Heart left ventricle (tissue), 13 donors: ENCODE measurements around the gene ZCRB1.

Experiments
- POLR2A ChIP-seq, 2 donors: fragments of 450-650 bp; IDR thresholded peaks; one replicate each; pipeline ENCODE4 v1.6.1; 2017; ENCODE audit warnings: antibody characterized with exemption in 2 of 2, mild to moderate bottlenecking in 2 of 2, moderate library complexity in 2 of 2
- TF ChIP-seq, protein P1 (sequence below), 12 donors: fragments of 200-600 bp; sonication (generic) in 4 of 12; IDR thresholded peaks; one replicate each; pipeline versions ENCODE4 v1.5.0 to v1.8.0; 2018 to 2022; ENCODE audit warnings: antibody characterized with exemption in 12 of 12, mild to moderate bottlenecking in 5 of 12
- donor health status: ischemic (EF 13 %, LVEDD 7.1; RV severe dilation, severe dysfunction).
- donor health status: DM: no; HTN: yes; CAD: no.
- donor health status: DM: no; HTN: no; CAD: no.
- donor health status: ischemic (EF 25% LVEDD 6.9; RV normal size, moderate dysfunction).
- donor health status: ischemic (EF 25% LVEDD 5.7; RV mildly dilated, moderate dysfunction).
- donor health status: ischemic (EF 35%, LVEDD 5.7; RV mildly dilated, moderate dysfunction).
- donor health status: nonischemic (EF 11% LVEDD 7.7; RV severe dilation, severe dysfunction).
- donor health status: DM: yes; HTN: yes; CAD: no.
- donor health status: PGD.
- donor health status: ischemic (EF 29% LVEDD 5.4; RV normal size, mild dysfunction).
- donor health status: nonischemic (EF 23%, LVEDD 6.1; RV moderate dilation, normal function).

DNA sequence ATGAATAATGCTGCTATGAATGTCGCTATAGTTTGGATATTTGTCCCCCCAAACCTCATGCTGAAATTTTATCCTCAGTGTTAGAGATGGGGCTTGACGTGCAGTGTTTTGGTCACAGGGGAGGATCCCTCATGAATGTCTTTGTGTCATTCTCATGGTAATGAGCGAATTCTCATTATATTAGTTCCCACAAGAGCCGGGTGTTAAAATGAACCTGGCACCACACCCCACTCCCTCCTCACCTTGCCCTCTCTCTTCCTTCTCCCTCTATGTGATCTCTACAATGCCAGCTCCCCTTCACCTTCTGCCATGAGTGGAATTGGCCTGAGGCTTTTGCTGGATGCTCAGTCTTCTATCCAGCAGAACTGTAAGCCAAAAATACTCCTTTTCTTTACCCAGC is 50.4 kb downstream of the ZCRB1 start:
- TF ChIP-seq, protein P1, sequence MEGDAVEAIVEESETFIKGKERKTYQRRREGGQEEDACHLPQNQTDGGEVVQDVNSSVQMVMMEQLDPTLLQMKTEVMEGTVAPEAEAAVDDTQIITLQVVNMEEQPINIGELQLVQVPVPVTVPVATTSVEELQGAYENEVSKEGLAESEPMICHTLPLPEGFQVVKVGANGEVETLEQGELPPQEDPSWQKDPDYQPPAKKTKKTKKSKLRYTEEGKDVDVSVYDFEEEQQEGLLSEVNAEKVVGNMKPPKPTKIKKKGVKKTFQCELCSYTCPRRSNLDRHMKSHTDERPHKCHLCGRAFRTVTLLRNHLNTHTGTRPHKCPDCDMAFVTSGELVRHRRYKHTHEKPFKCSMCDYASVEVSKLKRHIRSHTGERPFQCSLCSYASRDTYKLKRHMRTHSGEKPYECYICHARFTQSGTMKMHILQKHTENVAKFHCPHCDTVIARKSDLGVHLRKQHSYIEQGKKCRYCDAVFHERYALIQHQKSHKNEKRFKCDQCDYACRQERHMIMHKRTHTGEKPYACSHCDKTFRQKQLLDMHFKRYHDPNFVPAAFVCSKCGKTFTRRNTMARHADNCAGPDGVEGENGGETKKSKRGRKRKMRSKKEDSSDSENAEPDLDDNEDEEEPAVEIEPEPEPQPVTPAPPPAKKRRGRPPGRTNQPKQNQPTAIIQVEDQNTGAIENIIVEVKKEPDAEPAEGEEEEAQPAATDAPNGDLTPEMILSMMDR (IDR thresholded peaks at IDR 0.05) = no peak
- no peak for TF ChIP-seq POLR2A (IDR thresholded peaks at IDR 0.05)
